B cell (primary cell): ENCODE results near the gene PPP1R14B. TPM values are rescaled to one million over a fixed set of nuclear protein-coding genes. Genes with fewer than 3 reads are reported as not detected.

Source experiments
- ATAC-seq: fragments of 200-7000 bp; cut with Tn5 transposase; one replicate; pipeline ENCODE4 v1.10.0; 2021; ENCODE audit warnings: low read depth, mild to moderate bottlenecking, moderate number of reproducible peaks, moderate library complexity
- CTCF ChIA-PET: fragments of 350-600 bp; sonication (Branson Sonifier 250); formaldehyde crosslinking; loops from one replicate; lab custom pipeline; 2021; ENCODE audit warnings: antibody characterized with exemption, inconsistent platforms; lab: Charles Lee
- POLR2A ChIA-PET: fragments of 350-600 bp; sonication (Branson Sonifier 250); formaldehyde crosslinking; loops from one replicate; lab custom pipeline; 2021; ENCODE audit warnings: antibody characterized with exemption; lab: Charles Lee
- DNase-seq: peaks from one replicate; pipeline ENCODE4 v3.0.0; 2013
- H2AFZ ChIP-seq: 2 replicates; pipeline ENCODE4 v1.6.1; 2012; ENCODE audit warnings: mild to moderate bottlenecking, low read depth, low read length; ENCODE audit not compliant: insufficient read depth, poor library complexity, severe bottlenecking
- H3K27ac ChIP-seq, 2 donors: 1 replicate in 1 of 2; 2 replicates in 1 of 2; pipeline ENCODE4 v1.5.1; 2012 to 2013; ENCODE audit warnings: low read length in 2 of 2, mild to moderate bottlenecking in 2 of 2, moderate library complexity in 1 of 2
- H3K27me3 ChIP-seq, 4 experiments: fragments of 200-600 bp in 1 of 4; sonication (generic) in 1 of 4; replicated peaks in 1 of 4; 1 replicate in 2 of 4; 2 replicates in 2 of 4; pipeline versions ENCODE4 v1.6.1 to v1.7.0; 2013 to 2016; ENCODE audit warnings: low read length in 3 of 4, mild to moderate bottlenecking in 2 of 4, mixed read lengths in 1 of 4, moderate library complexity in 1 of 4; ENCODE audit not compliant: insufficient read depth in 4 of 4, control insufficient read depth in 3 of 4; ENCODE audit errors: control extremely low read depth in 1 of 4
- H3K36me3 ChIP-seq, 2 experiments: replicated peaks in 1 of 2; 1 replicate in 1 of 2; 2 replicates in 1 of 2; pipeline versions ENCODE4 v1.6.1 to v1.7.1; 2013; ENCODE audit warnings: low read length in 1 of 2; ENCODE audit not compliant: insufficient read depth in 2 of 2, control insufficient read depth in 1 of 2; ENCODE audit errors: control extremely low read depth in 1 of 2, extremely low read depth in 1 of 2
- H3K4me1 ChIP-seq, 2 donors: fragments of 200-600 bp in 1 of 2; sonication (generic) in 1 of 2; 1 replicate in 1 of 2; 2 replicates in 1 of 2; pipeline versions ENCODE4 v1.5.1 to v1.6.1; 2013 to 2017; ENCODE audit warnings: low read length in 2 of 2; ENCODE audit not compliant: control insufficient read depth in 2 of 2, insufficient read depth in 2 of 2
- H3K4me2 ChIP-seq: replicated peaks from 2 replicates; pipeline ENCODE3; 2012; ENCODE audit warnings: mild to moderate bottlenecking, low read depth, low read length; ENCODE audit not compliant: poor library complexity, severe bottlenecking
- H3K4me3 ChIP-seq, 5 experiments: fragments of 200-600 bp in 1 of 5; sonication (generic) in 1 of 5; 1 replicate in 3 of 5; 2 replicates in 2 of 5; pipeline versions ENCODE4 v1.5.1 to v1.7.0; 2011 to 2016; ENCODE audit warnings: low read length in 4 of 5, mild to moderate bottlenecking in 4 of 5, low read depth in 2 of 5, control low read depth in 1 of 5, moderate library complexity in 1 of 5; ENCODE audit not compliant: insufficient read depth in 1 of 5; ENCODE audit errors: control extremely low read depth in 1 of 5, extremely low read depth in 1 of 5
- H3K79me2 ChIP-seq: fragments of 200-600 bp; sonication (generic); one replicate; pipeline ENCODE4 v1.6.0; 2016; ENCODE audit warnings: low read length; ENCODE audit not compliant: control insufficient read depth, insufficient read depth
- H3K9ac ChIP-seq: fragments of 200-600 bp; sonication (generic); 2 replicates; pipeline ENCODE4 v1.6.1; 2017; ENCODE audit warnings: mild to moderate bottlenecking, low read length, moderate library complexity
- H3K9me3 ChIP-seq, 3 donors: one replicate each; pipeline versions ENCODE4 v1.6.1 to v1.7.1; 2013; ENCODE audit warnings: low read length in 2 of 3; ENCODE audit not compliant: control insufficient read depth in 2 of 3, insufficient read depth in 1 of 3; ENCODE audit errors: control extremely low read depth in 1 of 3
- H4K20me1 ChIP-seq: 2 replicates; pipeline ENCODE4 v1.6.0; 2012; ENCODE audit warnings: mild to moderate bottlenecking, low read length; ENCODE audit not compliant: insufficient read depth, control insufficient read depth, poor library complexity, severe bottlenecking
- H3K27ac Mint-ChIP-seq: one replicate; pipeline ENCODE4 v1.8.0; 2021; ENCODE audit warnings: mixed read lengths
- H3K27me3 Mint-ChIP-seq: one replicate; pipeline ENCODE4 v1.8.0; 2021; ENCODE audit warnings: mixed read lengths
- H3K4me1 Mint-ChIP-seq: one replicate; pipeline ENCODE4 v1.8.0; 2021; ENCODE audit warnings: mixed read lengths
- H3K4me3 Mint-ChIP-seq: one replicate; pipeline ENCODE4 v1.8.0; 2021; ENCODE audit warnings: mixed read lengths
- H3K9me3 Mint-ChIP-seq: one replicate; pipeline ENCODE4 v1.8.0; 2022; ENCODE audit warnings: mixed read lengths; ENCODE audit not compliant: insufficient read depth
- EZH2 ChIP-seq: IDR thresholded peaks from 2 replicates; pipeline ENCODE4 v1.6.1; 2012; ENCODE audit warnings: borderline replicate concordance, low read depth, mild to moderate bottlenecking, moderate library complexity, low read length; ENCODE audit not compliant: insufficient read depth, poor library complexity, severe bottlenecking
- WGBS: methylation state at CpG from one replicate; pipeline ENCODE4 v1.1.5; 2013; ENCODE audit warnings: missing lambda C conversion rate; ENCODE audit not compliant: insufficient coverage; 5-methylcytosine and 5-hydroxymethylcytosine counted together
- intact Hi-C: fragments of 100-400 bp; cut with micrococcal nuclease; formaldehyde crosslinking; loops from one replicate; pipeline ENCODE4 v1.10.0; 2022
- polyA plus RNA-seq: library from polyadenylated mRNA; depleted of rRNA; stranded (reverse); fragments of >200 nt; gene quantifications from 2 replicates; pipeline ENCODE4 v1.2.3, GENCODE V29; 2012
- total RNA-seq, 2 donors: library from RNA; stranded (reverse); fragments of 120-200 nt in 1 of 2; gene quantifications; 1 replicate in 1 of 2; 2 replicates in 1 of 2; pipeline versions ENCODE4 v1.2.3 to v1.2.4, GENCODE V29; 2013 to 2022
- TF ChIP-seq, protein P1 (sequence below): fragments of 200-600 bp; IDR thresholded peaks from one replicate; pipeline ENCODE4 v1.8.0; 2022; ENCODE audit warnings: antibody characterized with exemption, mild to moderate bottlenecking

The PPP1R14B gene
- total and polyA plus RNA-seq, 2 donors (not counting 1 experiment from before 2014, with no cell fraction given): 41.2 to 51.0 TPM

DNA sequence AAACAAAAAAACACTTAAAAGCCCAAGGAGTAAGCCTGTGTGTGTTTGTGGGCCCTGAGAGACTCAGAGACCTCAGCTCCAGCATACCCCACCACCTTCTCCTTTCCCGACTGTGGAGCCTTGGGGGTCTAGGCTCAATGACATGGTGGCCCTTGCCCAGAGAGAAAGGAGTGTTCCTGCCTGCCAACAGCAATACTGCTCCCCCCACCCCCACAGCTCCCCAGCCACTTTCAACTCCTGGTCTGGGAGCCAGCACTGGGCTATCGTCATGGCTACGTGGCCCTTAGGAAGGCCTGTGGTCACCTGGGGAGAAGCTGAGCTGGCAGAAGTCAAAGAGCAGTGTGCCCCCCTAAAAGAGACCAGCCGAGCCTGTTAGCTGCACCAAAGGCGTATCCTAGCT is 2.6 kb downstream of the PPP1R14B start:
- H3K4me2 ChIP-seq: no peak overlapping the region
- H3K27ac ChIP-seq: no peak overlapping the region

More for the DNA sequence above, 2.6 kb downstream of the PPP1R14B start:
- H3K9me3 Mint-ChIP-seq: no peaks in the 10 kb centered on the region
- H3K4me3 ChIP-seq: no peak overlapping the region
- H3K36me3 ChIP-seq: peaks cover 0 to 11% of the 10 kb centered on the region in 2 experiments
- H3K27me3 ChIP-seq: no peaks in the 10 kb centered on the region
- intact Hi-C loops: no loop called here
- H3K79me2 ChIP-seq: peaks cover 9% of the 10 kb centered on the region
- peaks cover 7% of the 10 kb centered on the region for H4K20me1 ChIP-seq
- 90% methylated on average over 3 of the region's 5 CpGs for WGBS
- no peak overlapping the region for H3K9ac ChIP-seq
- peaks cover 46% of the 10 kb centered on the region for H3K4me1 Mint-ChIP-seq
- no peak for ATAC-seq
- no peak overlapping the region for H2AFZ ChIP-seq
- peaks cover 28 to 57% of the 10 kb centered on the region in 2 donors for H3K4me1 ChIP-seq
- no peak for DNase-seq
- peak overlapping the region; percentile 39 for H3K4me3 Mint-ChIP-seq
- no peaks in the 10 kb centered on the region for H3K27me3 Mint-ChIP-seq
- no peaks in the 10 kb centered on the region for H3K9me3 ChIP-seq
- POLR2A ChIA-PET: interaction anchor here (0.6 to 3.4 kb wide), 8 partner anchors 10 to 1409 kb away, joined by 3 to 22 read pairs (median 4); partner anchors contain the start of genes NUDT22, TRPT1 and VEGFB
- CTCF ChIA-PET: interaction anchor here (1.0 to 10.4 kb wide), 7 partner anchors 11 to 57 kb away, joined by 3 to 141 read pairs (median 5); partner anchors contain the start of genes FERMT3, NUDT22 and TRPT1
- H3K27ac Mint-ChIP-seq: peak overlapping the region; percentile 53
- TF ChIP-seq, protein P1, sequence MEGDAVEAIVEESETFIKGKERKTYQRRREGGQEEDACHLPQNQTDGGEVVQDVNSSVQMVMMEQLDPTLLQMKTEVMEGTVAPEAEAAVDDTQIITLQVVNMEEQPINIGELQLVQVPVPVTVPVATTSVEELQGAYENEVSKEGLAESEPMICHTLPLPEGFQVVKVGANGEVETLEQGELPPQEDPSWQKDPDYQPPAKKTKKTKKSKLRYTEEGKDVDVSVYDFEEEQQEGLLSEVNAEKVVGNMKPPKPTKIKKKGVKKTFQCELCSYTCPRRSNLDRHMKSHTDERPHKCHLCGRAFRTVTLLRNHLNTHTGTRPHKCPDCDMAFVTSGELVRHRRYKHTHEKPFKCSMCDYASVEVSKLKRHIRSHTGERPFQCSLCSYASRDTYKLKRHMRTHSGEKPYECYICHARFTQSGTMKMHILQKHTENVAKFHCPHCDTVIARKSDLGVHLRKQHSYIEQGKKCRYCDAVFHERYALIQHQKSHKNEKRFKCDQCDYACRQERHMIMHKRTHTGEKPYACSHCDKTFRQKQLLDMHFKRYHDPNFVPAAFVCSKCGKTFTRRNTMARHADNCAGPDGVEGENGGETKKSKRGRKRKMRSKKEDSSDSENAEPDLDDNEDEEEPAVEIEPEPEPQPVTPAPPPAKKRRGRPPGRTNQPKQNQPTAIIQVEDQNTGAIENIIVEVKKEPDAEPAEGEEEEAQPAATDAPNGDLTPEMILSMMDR: no peak
- no peak for TF ChIP-seq EZH2
